Measurements from ENCODE around the gene THOC6.
A peak's percentile ranks its signal among the peaks of the same experiment; 100 is the strongest.

Gene THOC6

GRCh38 chr16:3062553-3062952 is 38.7 kb downstream of the THOC6 start:
- TF ChIP-seq EGR1 (IDR thresholded peaks at IDR 0.05) (no peak), TAF1 (IDR thresholded peaks at IDR 0.05; ENCODE audit: low read depth) (no peak), USF1 (IDR thresholded peaks at IDR 0.05) (peak; percentile 56)

GRCh38 chr16:3063625-3064386 is 40.0 kb downstream of the THOC6 start:
- TF ChIP-seq FOXM1 (IDR thresholded peaks at IDR 0.05; ENCODE audit: borderline replicate concordance, low read depth) (no peak), REST (IDR thresholded peaks at IDR 0.05; ENCODE audit: low read depth) (no peak), YY1 (IDR thresholded peaks at IDR 0.05; ENCODE audit: low read depth) (no peak), EP300 (IDR thresholded peaks at IDR 0.05; ENCODE audit: borderline replicate concordance) (no peak)

GRCh38 chr16:3065069-3065741 is 41.4 kb downstream of the THOC6 start, which contains the start of gene IL32:
TSS of gene IL32 (plus strand) at chr16:3065640. CDS start at chr16:3065812, 172 bp downstream.
- TF ChIP-seq NFIC (IDR thresholded peaks at IDR 0.05), result no peak
- TF ChIP-seq RAD21 (IDR thresholded peaks at IDR 0.05; ENCODE audit: low read depth), result no peak
- TF ChIP-seq TAF1 (IDR thresholded peaks at IDR 0.05; ENCODE audit: low read depth), result no peak
- no peak for TF ChIP-seq REST (IDR thresholded peaks at IDR 0.05; ENCODE audit: low read depth)
- no peak for TF ChIP-seq EGR1 (IDR thresholded peaks at IDR 0.05)
- no peak for TF ChIP-seq FOXM1 (IDR thresholded peaks at IDR 0.05; ENCODE audit: borderline replicate concordance, low read depth)
- no peak for TF ChIP-seq TEAD4 (IDR thresholded peaks at IDR 0.05)
- no peak for TF ChIP-seq TCF12 (IDR thresholded peaks at IDR 0.05; ENCODE audit: low read depth)
- no peak for TF ChIP-seq ZBTB7A (IDR thresholded peaks at IDR 0.05; ENCODE audit: low read depth)
- TF ChIP-seq YY1 (IDR thresholded peaks at IDR 0.05; ENCODE audit: low read depth), result no peak
- TF ChIP-seq EP300 (IDR thresholded peaks at IDR 0.05; ENCODE audit: borderline replicate concordance), result no peak
- TF ChIP-seq MAX (IDR thresholded peaks at IDR 0.05), result no peak
- no peak for TF ChIP-seq CREB1 (IDR thresholded peaks at IDR 0.05; ENCODE audit: low read depth)
- no peak for TF ChIP-seq CEBPB (IDR thresholded peaks at IDR 0.05)
- no peak for TF ChIP-seq USF1 (IDR thresholded peaks at IDR 0.05)

GRCh38 chr16:3065742-3066439 is 42.1 kb downstream of the THOC6 start:
- no peak for TF ChIP-seq USF1 (IDR thresholded peaks at IDR 0.05)
- TF ChIP-seq TCF12 (IDR thresholded peaks at IDR 0.05; ENCODE audit: low read depth), result no peak
- TF ChIP-seq TAF1 (IDR thresholded peaks at IDR 0.05; ENCODE audit: low read depth), result no peak
- TF ChIP-seq MAX (IDR thresholded peaks at IDR 0.05), result no peak
- TF ChIP-seq CREB1 (IDR thresholded peaks at IDR 0.05; ENCODE audit: low read depth), result no peak
- TF ChIP-seq NFIC (IDR thresholded peaks at IDR 0.05), result no peak
- TF ChIP-seq CEBPB (IDR thresholded peaks at IDR 0.05), result no peak

- TF ChIP-seq CEBPB (IDR thresholded peaks at IDR 0.05) (no peak), EGR1 (IDR thresholded peaks at IDR 0.05) (no peak), YY1 (IDR thresholded peaks at IDR 0.05; ENCODE audit: low read depth) (no peak), REST (IDR thresholded peaks at IDR 0.05; ENCODE audit: low read depth) (no peak), TEAD4 (IDR thresholded peaks at IDR 0.05) (no peak), TAF1 (IDR thresholded peaks at IDR 0.05; ENCODE audit: low read depth) (no peak), NFIC (IDR thresholded peaks at IDR 0.05) (no peak), ZBTB7A (IDR thresholded peaks at IDR 0.05; ENCODE audit: low read depth) (no peak), MAX (IDR thresholded peaks at IDR 0.05) (no peak), TCF12 (IDR thresholded peaks at IDR 0.05; ENCODE audit: low read depth) (no peak), EP300 (IDR thresholded peaks at IDR 0.05; ENCODE audit: borderline replicate concordance) (no peak), CREB1 (IDR thresholded peaks at IDR 0.05; ENCODE audit: low read depth) (no peak), USF1 (IDR thresholded peaks at IDR 0.05) (no peak), RAD21 (IDR thresholded peaks at IDR 0.05; ENCODE audit: low read depth) (no peak), FOXM1 (IDR thresholded peaks at IDR 0.05; ENCODE audit: borderline replicate concordance, low read depth) (no peak)
Measured at GRCh38 chr16:3066440-3066748, 42.6 kb downstream of the THOC6 start.

All from Ishikawa (cell line).